NCI-H345 treated with DMSO at 0.1 percent for 48 hours (cell line): Measurements from ENCODE around the gene GTF2A1L.
"Not testable (repeated sequence)": the region's sequence is repeated elsewhere in the genome, so short reads cannot be mapped to it uniquely, and the experiment has no call there.

Experiments
- DNase-seq: peaks from one replicate; lab custom pipeline; 2025; ENCODE audit not compliant: unreplicated experiment; lab: John Stamatoyannopoulos, UW

Gene GTF2A1L, protein sequence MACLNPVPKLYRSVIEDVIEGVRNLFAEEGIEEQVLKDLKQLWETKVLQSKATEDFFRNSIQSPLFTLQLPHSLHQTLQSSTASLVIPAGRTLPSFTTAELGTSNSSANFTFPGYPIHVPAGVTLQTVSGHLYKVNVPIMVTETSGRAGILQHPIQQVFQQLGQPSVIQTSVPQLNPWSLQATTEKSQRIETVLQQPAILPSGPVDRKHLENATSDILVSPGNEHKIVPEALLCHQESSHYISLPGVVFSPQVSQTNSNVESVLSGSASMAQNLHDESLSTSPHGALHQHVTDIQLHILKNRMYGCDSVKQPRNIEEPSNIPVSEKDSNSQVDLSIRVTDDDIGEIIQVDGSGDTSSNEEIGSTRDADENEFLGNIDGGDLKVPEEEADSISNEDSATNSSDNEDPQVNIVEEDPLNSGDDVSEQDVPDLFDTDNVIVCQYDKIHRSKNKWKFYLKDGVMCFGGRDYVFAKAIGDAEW

DNA sequence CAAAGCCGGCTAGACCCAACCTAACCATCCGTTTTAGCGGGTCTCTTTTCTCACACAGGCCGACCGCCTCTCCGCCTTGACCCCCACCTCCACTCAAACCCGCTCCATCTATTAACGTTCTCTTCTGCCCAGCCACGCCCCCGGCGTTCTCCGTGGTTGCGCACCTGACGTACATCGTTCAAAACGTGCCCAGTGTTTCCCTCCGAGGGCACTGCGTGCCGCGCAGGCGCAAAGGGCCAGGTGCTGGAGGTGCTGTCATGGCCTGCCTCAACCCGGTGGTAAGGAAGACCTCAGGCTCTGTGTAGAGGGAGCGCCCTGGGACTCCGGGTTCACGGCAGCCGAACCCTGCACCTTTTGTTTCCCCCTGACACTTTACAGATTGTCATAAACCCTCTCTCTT, at the start of gene GTF2A1L:
Gene GTF2A1L, plus strand, starts transcription at position 239 of the 400 bp plus-strand sequence. Its CDS starts 19 bp downstream, at position 258.
- no peak for DNase-seq

DNA sequence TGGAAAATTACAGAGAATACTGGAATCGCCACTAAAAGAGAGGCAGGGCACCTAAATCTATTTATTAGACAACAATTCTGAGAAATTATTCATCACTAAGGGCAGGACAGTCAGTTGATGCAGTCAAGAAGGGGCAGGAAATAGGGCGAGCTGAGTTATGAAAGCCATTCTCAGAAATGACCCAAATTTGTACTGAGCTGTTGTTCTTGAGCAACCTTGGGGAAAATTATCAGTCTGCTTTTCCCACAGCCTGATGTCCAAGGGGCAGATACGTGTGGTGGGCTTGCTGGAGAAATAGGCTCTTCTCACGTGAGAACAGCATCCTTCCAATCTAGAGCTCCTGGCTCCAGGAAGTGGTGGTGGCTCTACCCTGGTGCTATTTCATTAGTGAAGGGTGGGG, 49.1 kb upstream of the GTF2A1L start:
- no peak for DNase-seq

DNA sequence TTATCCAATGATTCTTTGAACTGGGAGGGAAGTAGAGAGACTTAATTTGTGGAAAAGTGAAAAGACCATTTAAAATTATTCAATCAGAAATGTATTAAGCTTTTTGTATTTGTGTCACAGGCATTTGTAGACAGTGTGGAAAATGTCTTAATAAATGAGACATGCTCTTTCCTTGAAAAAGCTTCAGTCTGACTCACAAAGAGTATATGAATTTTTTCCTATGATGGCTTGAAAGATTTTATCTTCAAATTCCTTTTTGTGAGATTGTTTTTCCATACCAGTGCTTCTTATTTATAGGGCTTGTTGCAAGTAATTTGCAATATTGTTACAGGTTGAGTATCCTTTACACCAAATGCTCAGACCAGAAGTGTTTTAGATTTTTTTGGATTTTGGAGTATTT, 48.2 kb upstream of the GTF2A1L start:
- no peak for DNase-seq

DNA sequence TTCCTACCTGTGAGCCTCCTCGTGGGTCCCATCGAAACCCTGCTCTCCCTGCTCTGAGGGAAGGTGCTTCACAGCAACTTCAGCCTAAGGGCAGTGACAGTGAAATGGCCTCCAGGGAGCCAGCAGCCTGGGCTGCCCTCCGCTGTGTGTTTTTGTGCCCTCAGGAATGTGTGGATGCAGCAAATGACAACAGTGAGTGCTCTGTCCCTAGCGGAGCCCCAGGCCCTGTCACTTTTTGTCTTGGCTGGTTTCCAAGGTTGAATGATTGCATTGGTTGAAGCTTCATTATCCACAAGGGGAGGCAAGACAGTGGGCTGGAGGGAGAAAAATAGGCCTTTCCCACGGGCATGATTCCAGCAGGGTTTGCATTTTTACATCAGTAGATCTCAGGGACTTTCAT, 44.8 kb upstream of the GTF2A1L start:
- no peak for DNase-seq

DNA sequence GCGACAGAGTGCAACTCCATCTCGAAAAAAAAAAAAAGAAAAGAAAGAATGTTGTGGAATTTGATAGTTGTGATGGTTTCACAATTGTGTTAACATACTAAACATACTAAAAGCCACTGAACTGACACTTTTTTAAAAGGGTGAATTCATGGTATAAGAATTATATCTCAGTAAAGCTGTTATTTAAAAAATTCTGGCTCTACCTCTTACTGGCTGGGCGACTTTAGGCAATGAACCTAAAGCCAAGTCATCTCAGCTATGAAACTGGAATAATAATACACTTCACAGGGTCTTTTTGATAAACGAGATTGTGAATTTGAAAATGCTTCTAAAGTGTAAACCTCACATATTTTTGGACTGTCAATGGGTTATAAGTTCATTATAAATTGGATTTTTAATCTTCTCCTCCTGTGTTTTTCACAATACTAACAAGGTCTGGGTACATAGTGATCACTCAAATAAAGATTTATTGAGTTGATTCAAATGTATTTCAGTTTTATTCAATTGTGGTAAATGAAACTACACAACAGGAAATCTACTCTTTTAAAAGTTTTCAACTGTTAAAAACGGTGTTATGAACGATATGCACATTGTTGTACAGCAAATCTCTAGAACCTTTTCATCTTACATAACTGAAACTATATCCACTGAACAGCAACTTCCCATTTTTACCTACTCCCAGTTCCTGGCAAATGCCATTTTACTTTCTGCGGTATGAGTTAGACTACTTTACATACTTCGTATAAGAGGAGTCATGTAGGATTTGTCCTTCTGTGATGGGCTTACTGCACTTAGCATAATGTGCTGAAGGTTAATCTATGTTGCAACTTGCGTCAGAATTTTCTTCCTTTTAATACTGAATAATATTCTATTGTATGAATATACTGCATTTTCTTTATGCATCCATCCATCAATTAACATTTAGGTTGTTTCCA, 43.0 kb upstream of the GTF2A1L start:
- DNase-seq, result no peak

DNA sequence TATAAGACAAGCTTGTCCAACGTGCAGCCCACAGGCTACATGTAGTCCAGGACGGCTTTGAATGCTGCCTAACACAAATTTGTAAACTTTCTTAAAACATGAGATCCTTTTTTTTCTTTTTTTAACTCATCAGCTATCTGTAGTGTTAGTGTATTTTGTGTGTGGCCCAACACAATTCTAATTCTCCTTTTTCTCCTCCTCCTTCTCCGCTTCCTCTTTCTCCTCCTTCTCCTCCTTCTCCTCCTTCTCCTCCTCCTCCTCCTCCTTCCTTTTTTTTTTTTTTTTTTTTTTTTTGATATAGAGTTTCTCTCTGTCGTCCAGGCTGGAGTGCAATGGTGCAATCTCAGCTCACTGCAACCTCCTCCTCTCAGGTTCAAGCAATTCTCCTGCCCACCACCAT, 39.3 kb upstream of the GTF2A1L start:
- DNase-seq, result no peak

DNA sequence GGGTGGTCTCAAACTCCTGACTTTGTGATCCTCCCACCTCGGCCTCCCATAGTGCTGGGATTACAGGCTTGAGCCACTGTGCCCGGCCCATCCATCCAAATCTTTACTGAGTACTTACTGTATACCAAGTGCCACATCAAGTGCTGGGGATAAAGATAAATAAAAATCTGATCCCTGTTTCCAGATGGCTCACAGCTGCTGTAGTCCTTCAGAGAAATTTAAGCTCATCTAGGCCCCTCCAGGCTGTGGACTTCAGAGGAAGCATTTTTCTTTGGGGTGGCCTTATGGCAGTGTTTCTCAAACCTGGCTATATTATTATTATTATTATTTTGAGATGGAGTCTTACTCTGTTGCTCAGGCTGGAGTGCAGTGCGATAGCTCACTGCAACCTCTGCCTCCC, 33.7 kb upstream of the GTF2A1L start:
- no peak for DNase-seq

DNA sequence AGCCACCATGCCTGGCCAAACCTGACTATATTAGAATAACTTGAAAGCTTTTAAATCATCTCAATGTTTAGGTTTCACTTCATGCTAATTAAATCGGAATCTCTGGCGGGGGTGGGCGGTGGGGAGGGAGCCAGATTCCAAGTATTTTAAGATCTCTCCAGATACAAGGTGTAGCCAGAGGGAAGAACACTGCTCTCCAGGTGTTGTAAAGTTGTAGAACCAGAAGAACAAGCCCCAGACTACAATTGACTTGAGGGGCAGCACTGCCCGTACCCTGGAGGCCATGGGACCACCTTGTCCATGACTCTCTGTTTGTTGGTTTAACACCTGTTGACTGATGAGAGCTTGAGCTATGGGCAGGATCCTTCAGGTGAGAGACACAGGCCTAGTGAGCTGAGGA, 33.1 kb upstream of the GTF2A1L start:
- DNase-seq, result no peak

DNA sequence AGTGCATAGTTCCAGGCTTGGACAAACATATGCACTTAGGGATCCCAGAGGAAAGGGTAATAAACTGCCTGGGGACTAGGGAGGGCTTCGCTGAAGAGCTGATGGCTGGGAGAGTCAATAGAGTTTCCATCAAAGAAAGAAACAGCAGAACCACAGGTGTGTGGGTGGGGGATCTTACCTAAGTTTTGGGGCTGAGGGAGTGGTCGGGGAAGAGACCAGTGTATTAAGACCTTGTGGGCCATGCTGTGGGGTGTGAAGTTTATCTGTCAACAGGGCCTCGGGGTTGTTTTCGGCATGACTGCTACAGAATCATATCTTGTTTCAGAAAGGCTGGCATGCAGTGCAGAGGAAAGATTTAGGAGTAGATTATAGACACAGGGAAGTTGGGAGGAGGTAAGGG, 31.2 kb upstream of the GTF2A1L start:
- no peak for DNase-seq

DNA sequence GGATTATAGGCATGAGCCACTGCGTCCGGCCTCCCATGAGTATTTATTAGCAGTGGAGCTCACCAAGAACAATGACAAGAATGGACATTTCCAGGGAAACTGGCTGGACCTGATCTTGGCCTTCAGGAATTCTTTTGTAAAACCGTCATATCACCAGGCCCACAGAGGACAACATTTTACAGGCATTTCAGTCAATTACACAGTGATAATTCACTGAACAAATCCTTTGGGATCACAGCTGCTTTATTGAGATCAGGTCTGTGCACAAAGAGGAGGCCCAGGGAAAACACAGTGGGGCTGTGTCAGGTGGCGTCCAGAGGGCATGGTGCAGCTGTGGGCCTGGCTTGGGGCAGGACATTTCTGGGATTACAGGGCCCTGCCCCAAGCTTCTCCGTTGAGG, 30.1 kb upstream of the GTF2A1L start:
- DNase-seq, result no peak

DNA sequence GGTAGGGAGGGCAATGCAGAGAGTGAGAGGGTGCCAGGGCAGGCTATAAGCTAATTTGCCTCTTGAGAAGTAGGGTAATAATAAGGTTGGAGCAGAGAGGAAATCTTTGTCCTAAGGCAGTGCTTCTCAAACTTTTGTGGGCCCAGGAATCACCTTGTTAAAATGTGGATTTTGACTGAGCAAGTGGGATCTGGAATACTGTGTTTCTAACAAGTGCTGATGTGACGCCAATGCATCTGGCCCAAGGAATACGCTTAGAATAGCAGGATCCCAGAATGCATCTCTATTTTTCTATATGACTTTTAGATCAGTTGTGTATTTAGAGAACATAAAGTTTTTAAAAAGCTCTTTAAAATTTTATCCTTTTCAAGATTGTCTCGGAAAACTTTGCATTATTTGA, 29.7 kb upstream of the GTF2A1L start:
- no peak for DNase-seq

DNA sequence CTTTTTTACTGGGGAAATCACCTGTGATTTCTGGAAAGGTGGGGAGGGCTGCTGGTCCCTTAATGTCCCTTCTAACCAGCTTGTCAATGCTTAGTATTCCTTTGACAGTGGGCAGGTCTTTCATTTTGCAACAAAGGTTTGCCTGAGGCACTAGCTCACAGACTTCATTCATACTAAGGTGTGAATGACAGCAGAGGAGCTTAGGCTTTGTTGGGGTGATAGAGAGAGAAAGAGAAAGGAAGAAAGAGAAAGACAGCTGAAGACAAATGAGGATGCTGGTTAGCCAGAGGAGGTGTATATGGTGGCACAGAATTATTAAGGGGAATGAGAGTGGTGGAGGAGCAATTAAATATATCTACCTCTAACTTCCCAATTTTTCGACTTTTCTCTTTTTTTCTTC, 28.9 kb upstream of the GTF2A1L start:
- DNase-seq, result no peak

DNA sequence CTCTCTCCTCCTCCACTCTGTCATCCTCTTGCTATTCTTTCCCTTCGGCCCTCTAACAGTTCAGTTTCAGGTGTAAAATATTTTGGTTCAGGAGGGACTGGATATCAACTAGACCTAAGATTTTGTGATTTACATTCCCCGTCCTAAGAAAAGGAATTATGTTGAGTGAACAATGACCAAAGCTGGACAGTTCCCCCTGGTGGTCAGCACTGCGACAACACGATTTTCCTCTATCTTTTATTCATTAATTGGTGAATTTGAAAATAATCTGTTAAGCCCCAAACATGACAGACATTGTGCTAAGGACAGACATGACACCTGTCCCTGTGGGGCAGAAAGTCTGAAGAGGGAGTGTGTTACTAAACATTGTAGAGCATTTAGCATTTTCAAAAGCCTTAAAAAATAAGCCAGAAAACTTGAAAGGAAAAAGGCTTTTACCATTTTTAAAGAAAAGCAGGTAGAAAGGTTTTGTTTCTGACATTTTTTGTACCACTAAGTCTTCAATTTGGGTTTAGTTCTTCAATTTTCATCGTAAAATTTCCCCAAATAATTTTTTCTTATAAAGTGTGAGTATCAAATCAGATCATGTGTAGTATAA, 28.4 kb upstream of the GTF2A1L start:
- no peak for DNase-seq

DNA sequence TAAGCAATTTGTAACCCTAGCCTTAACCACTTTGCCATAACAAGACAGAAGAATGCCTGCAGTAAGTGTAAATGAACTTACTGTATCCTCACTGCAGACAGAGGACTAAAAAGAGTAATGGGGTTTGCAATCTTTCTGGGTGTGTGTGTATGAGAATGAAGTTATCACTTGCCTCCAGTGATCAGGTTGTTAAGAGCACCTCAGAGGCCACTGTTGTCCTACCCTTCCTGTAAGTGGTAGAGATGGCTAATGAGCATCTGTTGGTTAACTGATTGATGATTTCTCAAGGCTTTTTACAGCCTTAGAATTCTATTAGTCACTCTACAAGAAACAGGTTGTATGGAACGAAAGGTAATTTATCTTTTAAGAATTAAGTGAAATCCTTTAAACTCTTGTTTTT, 27.6 kb upstream of the GTF2A1L start:
- DNase-seq, result no peak

DNA sequence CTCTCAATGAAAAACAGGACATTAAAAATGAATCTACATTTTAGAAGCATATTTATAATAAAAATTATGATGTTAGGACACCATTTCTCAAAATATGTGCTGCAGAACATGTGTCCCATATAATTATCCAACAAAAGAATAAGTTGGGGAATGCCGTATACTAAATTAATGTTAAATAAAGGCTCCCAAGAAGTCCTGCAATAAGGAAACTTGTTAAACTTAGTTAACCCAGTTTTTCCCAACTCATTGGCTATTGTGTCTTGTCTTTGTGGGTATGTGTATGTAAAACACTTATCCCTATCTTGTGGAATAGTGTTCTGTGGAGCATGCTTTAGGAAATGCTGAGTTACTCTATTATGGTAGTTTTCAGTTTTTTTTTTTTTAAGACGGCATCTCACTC, 25.6 kb upstream of the GTF2A1L start:
- DNase-seq, result no peak

DNA sequence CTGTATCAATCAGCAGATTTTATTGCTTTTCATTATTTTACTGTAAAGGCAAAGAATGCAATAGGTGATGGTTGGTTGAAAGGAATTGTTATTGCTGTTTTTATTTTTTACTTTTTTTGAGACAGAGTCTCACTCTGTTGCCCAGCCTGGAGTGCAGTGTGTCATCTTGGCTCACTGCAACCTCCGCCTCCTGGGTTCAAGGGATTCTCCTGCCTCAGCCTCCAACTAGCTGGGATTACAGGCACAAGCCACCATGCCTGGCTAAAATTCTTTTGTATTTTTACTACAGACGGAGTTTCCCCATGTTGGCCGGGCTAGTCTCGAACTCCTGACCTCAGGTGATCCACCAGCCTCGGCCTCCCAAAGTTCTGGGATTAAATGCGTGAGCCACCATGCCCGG, 20.9 kb upstream of the GTF2A1L start:
- not testable (repeated sequence) for DNase-seq

DNA sequence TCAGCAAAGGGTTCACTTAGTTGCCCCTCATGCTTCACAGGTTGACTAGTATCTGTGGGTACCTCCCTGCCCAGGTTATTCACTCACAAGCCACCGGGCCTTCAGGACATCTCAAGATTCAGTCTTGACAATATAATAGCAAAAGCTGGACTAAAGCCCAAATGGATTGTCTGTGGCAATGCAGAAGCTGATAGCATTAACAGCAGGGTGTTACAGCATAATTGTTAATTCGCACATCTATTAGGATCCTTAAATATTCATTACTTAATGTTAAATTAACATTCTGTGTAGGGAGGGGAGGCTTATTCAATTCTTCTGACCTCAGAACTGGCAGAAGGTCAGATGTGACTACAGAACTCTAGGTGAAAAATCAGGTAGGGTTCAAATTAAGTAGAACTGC, 20.2 kb upstream of the GTF2A1L start:
- no peak for DNase-seq

DNA sequence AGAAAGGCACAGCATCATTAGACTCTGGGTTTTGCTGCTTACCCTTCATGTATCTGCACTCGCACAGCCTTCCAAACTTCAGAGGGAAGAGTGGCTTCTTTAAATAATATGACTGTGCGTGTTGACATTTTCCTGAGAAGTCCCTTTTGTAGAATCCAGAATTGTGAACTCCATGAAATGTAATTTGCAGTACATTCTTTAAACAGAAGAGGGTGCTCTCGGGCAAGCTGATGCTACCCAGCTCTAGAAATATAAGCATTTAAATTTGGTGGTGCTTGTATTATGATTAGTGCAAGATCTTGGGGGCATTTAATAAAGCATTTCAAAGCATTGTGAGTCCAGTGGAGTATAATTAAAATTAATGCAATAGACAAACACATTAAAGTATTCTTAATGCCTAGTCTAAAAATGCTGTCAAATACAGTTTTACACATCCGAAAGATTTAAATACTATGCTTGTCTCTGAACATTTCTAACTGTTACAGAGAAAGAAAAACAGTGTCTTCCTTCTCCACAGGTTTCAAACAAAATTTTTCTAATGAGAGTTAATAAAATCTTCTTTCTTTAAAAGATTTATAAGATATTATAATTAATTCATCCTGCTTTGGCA, 17.3 kb upstream of the GTF2A1L start:
- peak; percentile 35 for DNase-seq

DNA sequence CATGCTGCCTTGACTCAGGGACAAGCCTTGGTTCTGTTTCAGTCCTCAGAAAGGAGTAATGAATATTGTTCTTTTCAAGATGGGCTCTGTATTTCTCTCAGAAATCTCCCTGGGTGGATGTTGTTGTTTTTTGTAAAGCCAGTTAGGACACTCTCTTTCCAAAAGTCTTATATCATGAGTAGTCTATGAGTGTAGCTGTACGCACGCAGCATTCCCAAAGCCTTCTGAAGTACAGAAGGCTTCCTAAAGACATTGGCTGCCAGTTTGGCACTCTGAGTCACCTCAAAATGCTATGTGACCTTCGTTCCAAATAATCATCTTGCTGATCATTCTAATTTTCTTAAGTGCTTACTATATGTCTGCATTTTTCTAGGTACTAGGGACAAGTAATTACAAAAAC, 16.7 kb upstream of the GTF2A1L start:
- no peak for DNase-seq

DNA sequence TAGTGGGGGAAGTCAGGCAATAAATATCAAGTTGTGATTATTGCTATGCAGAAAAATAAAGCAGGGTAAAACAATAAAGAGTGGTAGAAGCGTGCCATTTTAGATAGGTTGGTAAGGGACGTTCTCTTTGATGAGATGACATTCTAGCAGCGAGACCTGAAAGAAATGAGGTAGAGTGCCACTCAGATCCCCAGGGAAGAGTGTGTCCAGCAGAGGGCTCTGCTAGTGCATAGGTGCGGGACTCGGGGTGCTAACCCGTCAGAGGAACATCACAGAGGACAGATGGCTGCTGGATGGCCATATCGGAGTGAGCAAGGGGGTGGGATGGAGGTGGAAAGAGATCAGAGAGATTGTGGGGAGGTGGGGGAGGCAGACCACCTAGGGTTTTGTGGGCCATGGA, 16.3 kb upstream of the GTF2A1L start:
- DNase-seq, result no peak

DNA sequence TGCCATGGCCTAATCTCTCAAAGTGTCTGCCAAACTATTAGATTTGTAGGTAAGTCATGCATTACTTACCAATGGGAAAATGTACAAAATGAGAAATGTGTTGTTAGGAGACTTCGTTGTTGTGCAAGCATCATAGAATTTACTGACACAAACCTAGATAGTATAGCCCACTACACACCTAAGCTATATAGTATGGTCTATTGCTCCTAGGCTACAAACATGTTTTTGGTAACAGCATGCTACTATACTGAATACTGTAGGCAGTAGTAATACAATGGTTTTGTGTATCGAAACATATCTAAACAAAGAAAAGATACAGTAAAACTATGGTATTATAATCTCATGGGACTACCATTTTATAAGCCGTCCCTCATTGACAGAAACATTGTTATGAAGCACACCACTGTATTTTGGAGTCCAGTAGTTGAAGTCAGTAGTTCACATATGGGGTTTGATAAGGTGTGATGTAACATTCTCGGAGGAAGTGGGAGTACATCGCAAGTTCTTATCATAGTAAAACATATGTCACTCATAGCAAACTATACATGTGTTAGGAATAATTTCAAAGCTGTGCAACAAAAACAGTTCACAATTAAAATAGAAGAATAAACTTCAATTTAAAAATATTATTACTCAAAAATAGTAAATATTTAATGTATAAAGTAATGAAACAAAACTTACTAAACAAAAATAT, 12.0 kb upstream of the GTF2A1L start:
- no peak for DNase-seq
